ENCODE results near the gene TIMM17B.

Gene TIMM17B

DNA sequence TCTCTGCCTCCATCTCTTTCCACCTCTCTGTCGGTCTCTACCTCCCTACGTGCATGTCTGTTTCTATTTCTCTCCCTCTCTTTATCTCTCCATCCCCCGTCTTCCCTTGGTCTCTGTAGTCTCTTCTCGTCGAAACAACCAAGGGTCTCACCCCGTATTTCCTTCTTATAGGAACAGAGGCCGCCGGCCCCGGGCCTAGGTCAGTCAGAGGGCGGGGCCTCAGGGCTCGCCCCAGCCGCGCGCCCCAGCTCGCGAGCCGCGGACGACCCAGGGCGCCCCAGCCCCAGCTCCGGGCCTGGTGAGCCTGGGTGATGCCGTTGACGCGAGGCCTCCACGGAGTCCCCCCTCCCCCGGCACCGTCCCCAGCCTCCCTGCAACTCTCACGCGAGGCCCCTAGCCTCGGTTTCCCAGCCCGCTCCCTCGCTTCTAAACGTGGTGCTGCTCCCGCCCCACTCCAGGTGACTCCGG is 6.6 kb downstream of the TIMM17B start:
- TF ChIP-seq, protein P1, sequence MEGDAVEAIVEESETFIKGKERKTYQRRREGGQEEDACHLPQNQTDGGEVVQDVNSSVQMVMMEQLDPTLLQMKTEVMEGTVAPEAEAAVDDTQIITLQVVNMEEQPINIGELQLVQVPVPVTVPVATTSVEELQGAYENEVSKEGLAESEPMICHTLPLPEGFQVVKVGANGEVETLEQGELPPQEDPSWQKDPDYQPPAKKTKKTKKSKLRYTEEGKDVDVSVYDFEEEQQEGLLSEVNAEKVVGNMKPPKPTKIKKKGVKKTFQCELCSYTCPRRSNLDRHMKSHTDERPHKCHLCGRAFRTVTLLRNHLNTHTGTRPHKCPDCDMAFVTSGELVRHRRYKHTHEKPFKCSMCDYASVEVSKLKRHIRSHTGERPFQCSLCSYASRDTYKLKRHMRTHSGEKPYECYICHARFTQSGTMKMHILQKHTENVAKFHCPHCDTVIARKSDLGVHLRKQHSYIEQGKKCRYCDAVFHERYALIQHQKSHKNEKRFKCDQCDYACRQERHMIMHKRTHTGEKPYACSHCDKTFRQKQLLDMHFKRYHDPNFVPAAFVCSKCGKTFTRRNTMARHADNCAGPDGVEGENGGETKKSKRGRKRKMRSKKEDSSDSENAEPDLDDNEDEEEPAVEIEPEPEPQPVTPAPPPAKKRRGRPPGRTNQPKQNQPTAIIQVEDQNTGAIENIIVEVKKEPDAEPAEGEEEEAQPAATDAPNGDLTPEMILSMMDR (IDR thresholded peaks at IDR 0.05), result no peak

DNA sequence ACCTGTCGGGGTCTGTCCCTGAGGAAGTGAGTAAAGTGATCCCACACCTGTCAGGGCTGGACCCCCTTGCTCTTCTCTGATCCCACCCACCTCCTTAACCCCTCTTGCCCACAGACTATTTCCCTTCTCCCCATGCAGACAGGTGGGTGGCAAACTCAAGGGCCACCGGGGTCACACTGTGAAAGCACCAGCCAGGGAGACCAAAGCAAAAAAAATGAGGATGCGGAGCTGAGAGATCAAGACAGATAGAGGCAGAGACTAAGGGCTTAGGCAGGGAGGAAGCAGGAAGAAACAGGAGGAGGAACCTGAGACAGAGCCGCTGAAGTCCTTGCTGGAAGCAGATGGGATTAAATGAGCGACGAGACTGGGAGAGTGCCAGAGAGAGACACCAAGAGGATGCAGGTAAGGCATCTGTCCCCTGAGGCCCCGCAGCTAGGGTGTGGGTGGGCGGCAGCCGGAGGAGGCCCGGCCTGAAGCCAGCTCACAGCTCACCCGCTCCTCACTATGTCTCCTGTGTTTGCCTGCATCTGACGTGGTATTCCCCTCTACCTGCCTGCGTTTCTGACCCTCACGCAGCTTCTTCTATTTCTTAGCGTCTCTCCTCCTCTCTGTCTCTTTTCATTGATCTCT is 7.2 kb downstream of the TIMM17B start:
- TF ChIP-seq, protein P1 (IDR thresholded peaks at IDR 0.05), result no peak

DNA sequence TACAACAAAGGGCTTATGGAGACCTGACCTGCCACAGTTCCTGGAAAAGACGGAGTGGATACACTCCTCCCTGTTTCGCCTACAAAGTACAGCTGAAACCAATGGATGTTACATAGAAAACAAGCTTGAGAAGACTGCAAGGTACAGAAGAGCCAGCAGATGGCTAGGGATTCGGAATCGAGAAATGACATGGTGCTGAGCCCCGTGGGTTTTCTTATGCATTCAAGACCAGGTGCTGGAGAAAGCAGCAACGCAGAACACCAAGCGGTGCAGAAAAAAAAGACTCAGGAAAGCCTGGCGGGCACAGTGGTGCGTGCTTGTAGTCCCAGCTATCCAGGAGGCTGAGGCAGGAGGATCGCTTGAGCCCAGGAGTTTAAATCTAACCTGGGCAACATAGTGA is 13.8 kb downstream of the TIMM17B start:
- TF ChIP-seq, protein P1 (IDR thresholded peaks at IDR 0.05), result no peak

DNA sequence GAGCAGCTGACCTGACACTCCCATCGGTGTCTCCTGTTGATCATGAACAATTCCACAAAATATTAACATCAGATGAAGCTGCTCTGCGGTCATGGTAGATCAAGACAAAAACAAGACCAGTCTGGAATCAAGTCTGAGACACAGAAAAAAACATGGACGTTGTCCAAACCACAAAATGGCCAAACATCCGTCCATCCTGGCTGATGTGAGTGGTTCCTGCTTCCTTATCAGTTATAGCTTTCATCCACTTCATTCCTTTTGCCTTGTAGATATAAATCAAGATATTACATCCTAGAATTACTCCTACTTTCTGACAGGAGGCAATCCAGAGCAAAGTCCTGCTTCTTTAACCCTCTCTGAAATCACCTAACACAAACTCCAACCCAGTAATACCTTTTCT is 33.4 kb downstream of the TIMM17B start:
- TF ChIP-seq, protein P1 (IDR thresholded peaks at IDR 0.05), result no peak

DNA sequence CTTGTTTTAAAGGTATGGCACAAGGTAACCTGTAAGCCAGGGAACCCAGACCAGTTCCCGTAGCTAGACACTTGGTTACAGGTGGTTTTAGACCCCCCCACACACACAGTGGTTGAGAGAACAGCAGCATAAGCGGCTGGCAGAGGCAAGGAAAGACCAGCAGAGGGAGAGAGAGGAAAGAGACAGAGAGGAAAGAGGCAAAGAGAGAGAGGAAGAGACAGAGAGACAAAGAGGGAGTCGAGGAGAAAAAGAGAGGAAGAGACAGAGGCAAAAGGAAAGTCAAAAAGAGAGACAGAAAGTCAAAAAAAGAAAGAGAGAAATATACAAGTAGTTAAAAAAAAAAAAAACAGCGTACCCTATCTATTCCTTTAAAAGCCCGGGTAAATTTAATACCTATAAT is 42.7 kb downstream of the TIMM17B start:
- TF ChIP-seq, protein P1 (IDR thresholded peaks at IDR 0.05), result no peak

DNA sequence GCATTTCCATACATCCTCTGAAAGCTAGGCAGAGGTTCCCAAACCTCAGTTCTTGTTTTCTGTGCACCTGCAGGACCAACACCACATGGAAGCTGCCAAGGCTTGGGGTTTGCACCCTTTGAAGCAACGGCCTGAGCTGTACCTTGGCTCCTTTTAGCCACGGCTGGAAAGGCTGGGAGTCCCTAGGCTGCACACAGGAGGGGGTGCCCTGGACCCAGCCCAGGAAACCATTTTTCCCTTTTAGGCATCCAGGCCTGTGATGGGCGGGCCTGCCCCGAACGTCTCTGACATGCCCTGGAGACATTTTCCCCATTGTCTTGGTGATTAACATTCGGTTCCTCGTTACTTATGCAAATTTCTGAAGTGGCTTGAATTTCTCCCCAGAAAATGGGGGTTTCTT is 44.7 kb downstream of the TIMM17B start:
- TF ChIP-seq, protein P1 (IDR thresholded peaks at IDR 0.05), result no peak

DNA sequence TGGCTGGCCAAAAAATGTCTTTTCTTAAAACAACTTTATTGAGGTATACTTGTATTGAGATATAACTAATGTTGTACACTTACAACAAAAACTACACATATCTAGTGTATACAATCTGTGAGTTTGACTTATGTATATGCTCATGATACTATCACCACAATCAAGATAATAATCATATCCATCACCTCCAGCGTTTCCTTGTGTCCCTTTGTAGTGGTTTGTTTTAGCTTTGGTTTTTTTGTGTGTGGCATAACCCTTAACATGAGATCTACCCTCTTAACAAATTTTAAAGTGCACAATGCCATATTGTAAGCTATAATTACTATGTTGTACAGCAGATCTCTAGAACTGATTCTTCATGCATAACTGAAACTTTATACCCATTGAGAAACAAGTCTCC is 48.7 kb downstream of the TIMM17B start:
- TF ChIP-seq, protein P1 (IDR thresholded peaks at IDR 0.05), result no peak

Data from LNCAP (cell line).